Measurements from ENCODE around the gene ADH4.

ADH4 gene

DNA sequence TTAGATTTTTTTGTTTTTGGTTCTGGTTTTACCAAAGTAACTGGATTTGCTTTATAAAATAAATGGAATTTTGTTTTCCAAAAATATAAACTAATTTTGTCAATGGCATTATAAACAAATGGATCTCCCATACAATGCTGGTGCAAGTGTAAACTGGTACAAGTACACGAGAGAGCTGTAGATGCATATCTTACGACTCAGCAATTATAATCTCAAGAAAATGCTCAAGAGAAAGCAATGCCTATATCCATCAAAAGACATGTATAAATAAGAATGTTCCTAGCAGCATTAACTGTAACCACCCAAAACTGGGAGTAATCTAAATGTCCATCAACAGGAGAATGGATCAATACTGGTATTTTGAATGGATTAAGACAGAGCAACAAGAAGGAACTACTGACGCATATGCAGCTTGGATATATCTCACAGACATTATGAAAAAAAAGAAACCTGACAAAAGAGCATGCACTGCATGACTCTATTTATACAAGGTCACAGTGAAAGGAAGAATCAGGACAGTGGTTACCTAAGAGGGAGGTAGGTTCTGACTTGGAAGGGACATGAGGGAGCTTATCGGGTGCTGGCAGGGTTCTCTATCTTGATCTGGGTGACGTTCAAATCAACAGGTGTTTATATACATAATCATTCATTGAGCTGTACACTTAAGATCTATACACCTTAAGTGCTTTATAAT lies 65.0 kb downstream of the ADH4 start:
- DNase-seq: no peak

DNA sequence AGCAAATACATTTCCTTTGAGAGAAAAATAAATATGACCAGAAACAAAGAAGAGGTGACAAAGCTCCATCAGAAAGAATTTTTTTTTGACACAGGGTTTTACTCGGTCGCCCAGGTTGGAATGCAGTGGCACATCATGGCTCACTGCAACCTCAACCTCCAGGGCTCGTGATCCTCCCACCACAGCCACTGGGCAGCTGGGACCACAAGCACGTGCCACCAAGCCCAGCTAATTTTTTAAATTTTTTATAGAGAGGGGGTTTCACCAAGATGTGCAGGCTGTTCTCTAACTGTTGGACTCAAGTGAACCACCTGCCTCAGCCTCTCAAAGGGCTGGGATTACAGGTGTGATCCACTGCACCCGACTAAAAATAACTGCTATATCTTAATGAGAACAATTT lies 65.8 kb downstream of the ADH4 start:
- DNase-seq: no peak

GRCh38 chr4:99077177-99077576 lies 66.9 kb downstream of the ADH4 start:
- no peak for DNase-seq

GRCh38 chr4:99076292-99076976 lies 67.7 kb downstream of the ADH4 start:
- no peak for DNase-seq

DNA sequence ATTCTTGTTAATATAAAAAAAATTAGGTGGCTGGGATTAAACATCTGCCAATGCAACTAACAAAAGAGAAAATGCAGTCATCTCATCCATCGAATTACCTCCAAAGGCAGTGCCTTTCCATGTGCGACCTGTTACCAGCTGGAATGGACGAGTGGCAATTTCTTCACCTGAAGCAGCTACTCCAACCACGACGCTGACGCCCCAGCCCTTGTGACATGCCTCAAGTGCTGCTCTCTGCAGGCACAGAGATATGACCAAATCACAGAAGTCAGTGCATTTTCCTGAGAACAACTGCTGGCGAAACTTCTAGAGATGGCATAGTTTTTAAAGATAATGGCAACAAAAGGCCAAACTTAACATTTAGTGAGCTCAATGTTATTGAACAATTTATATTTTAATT lies 69.3 kb downstream of the ADH4 start:
- DNase-seq: no peak

Data from DMS79 (cell line).